Stimulated activated naive CD4-positive, alpha-beta T cell (primary cell): ENCODE results near the gene SPI1.
A peak's percentile ranks its signal among the peaks of the same experiment; 100 is the strongest.

Experiments
- DNase-seq, 6 experiments: peaks; one replicate each; lab custom pipeline; 2025; lab: John Stamatoyannopoulos, UW

Gene SPI1

GRCh38 chr11:47378010-47378835 lies at the start of gene SPI1:
TSS of gene SPI1 (minus strand) at chr11:47378547. CDS start at chr11:47378353, 194 bp downstream.
- DNase-seq = no peak

GRCh38 chr11:47426062-47426956 lies 48.0 kb upstream of the SPI1 start, which contains the start of gene PSMC3:
TSS of gene PSMC3 (minus strand) at chr11:47426439. CDS start at chr11:47426279, 160 bp downstream.
- DNase-seq = peak; percentile 86 to 97 (median 94)

- DNase-seq = no peak
Observed at GRCh38 chr11:47425611-47426010, 47.3 kb upstream of the SPI1 start.

- DNase-seq = no peak
Observed at GRCh38 chr11:47418454-47419259, 40.3 kb upstream of the SPI1 start.

- no peak for DNase-seq
Observed at GRCh38 chr11:47417712-47418111, 39.4 kb upstream of the SPI1 start.

GRCh38 chr11:47415949-47416472 lies 37.7 kb upstream of the SPI1 start:
- DNase-seq = no peak

GRCh38 chr11:47415091-47415854 lies 36.9 kb upstream of the SPI1 start:
- no peak for DNase-seq

GRCh38 chr11:47414685-47415070 lies 36.3 kb upstream of the SPI1 start:
- no peak for DNase-seq

- DNase-seq = no peak
Observed at GRCh38 chr11:47413908-47414684, 35.7 kb upstream of the SPI1 start.

GRCh38 chr11:47413351-47413750 lies 35.0 kb upstream of the SPI1 start:
- DNase-seq = no peak

- peak in 5 of 6 experiments; percentile 9 to 30 (median 11) for DNase-seq
Observed at GRCh38 chr11:47411884-47412746, 33.8 kb upstream of the SPI1 start.

GRCh38 chr11:47410370-47411264 lies 32.3 kb upstream of the SPI1 start:
- no peak for DNase-seq

- no peak for DNase-seq
Observed at GRCh38 chr11:47409440-47410369, 31.4 kb upstream of the SPI1 start.

GRCh38 chr11:47408598-47409439 lies 30.5 kb upstream of the SPI1 start:
- DNase-seq = peak in 3 of 6 experiments; percentile 27 to 46 (median 35)

- peak; percentile 74 to 90 (median 83) for DNase-seq
Observed at GRCh38 chr11:47407746-47408590, 29.6 kb upstream of the SPI1 start, which contains the start of gene SLC39A13. TSS of gene SLC39A13 (plus strand) at chr11:47408590. CDS start at chr11:47410095, 1,505 bp downstream.
